H1 (cell line): ENCODE results near the gene XPO1. TPM values are rescaled to one million over a fixed set of nuclear protein-coding genes. Genes with fewer than 3 reads are reported as not detected.

ENCODE experiments used
- CTCF ChIA-PET: fragments of 300-600 bp; sonication (Branson Sonifier 250); formaldehyde crosslinking; loops from one replicate; lab custom pipeline; 2021; ENCODE audit not compliant: partially characterized antibody; lab: Charles Lee
- POLR2A ChIA-PET: fragments of 300-600 bp; sonication (Branson Sonifier 250); formaldehyde crosslinking; loops from one replicate; lab custom pipeline; 2021; ENCODE audit warnings: inconsistent platforms; ENCODE audit not compliant: partially characterized antibody; lab: Charles Lee
- DNase-seq, 2 experiments: peaks; one replicate each; pipeline versions ENCODE4 v3.0.0 to v3.0.0-alpha.2; 2010 to 2022; ENCODE audit warnings: low spot score in 2 of 2, low read depth in 1 of 2, mixed read lengths in 1 of 2
- FAIRE-seq: peaks from 2 replicates; lab custom pipeline; 2011; peaks lifted over from hg19 to GRCh38; lab: Jason Lieb, UNC
- H2AFZ ChIP-seq: 2 replicates; pipeline ENCODE4 v1.8.1; 2012; ENCODE audit warnings: low read length, inconsistent platforms
- H2AK5ac ChIP-seq: 2 replicates; pipeline ENCODE4 v1.6.1; 2013; ENCODE audit warnings: low read depth, low read length
- H2BK120ac ChIP-seq: replicated peaks from 2 replicates; pipeline ENCODE3; 2013; ENCODE audit warnings: low read depth, low read length, inconsistent platforms
- H2BK12ac ChIP-seq: 2 replicates; pipeline ENCODE4 v1.6.1; 2013; ENCODE audit warnings: low read depth, low read length
- H2BK15ac ChIP-seq: 2 replicates; pipeline ENCODE4 v1.6.1; 2013; ENCODE audit warnings: low read length
- H2BK20ac ChIP-seq: 2 replicates; pipeline ENCODE4 v1.6.1; 2013; ENCODE audit warnings: low read length
- H2BK5ac ChIP-seq: 2 replicates; pipeline ENCODE4 v1.6.1; 2013; ENCODE audit warnings: low read depth, low read length
- H3K14ac ChIP-seq: 2 replicates; pipeline ENCODE4 v1.6.1; 2013; ENCODE audit warnings: inconsistent platforms; ENCODE audit not compliant: insufficient read length
- H3K18ac ChIP-seq: 2 replicates; pipeline ENCODE4 v1.6.1; 2013; ENCODE audit warnings: low read length; ENCODE audit errors: extremely low read depth
- H3K23ac ChIP-seq: 2 replicates; pipeline ENCODE4 v1.6.1; 2013; ENCODE audit warnings: inconsistent platforms; ENCODE audit not compliant: insufficient read length
- H3K23me2 ChIP-seq: 2 replicates; pipeline ENCODE4 v1.6.1; 2013; ENCODE audit warnings: low read depth, low read length
- H3K27ac ChIP-seq: 2 replicates; pipeline ENCODE4 v1.6.1; 2011; ENCODE audit warnings: low read depth, low read length, inconsistent platforms
- H3K27me3 ChIP-seq, 4 experiments: replicated peaks in 1 of 4; 1 replicate in 1 of 4; 2 replicates in 3 of 4; pipeline versions ENCODE4 v1.6.1 to v1.8.1; 2011 to 2013; ENCODE audit warnings: low read length in 3 of 4, mild to moderate bottlenecking in 3 of 4, inconsistent platforms in 2 of 4, mixed read lengths in 2 of 4, moderate library complexity in 1 of 4; ENCODE audit not compliant: control insufficient read depth in 3 of 4, insufficient read depth in 3 of 4; ENCODE audit errors: extremely low read depth in 1 of 4
- H3K36me3 ChIP-seq, 4 experiments: 2 replicates each; pipeline versions ENCODE4 v1.6.1 to v1.8.1; 2011 to 2013; ENCODE audit warnings: mild to moderate bottlenecking in 4 of 4, low read length in 3 of 4, moderate library complexity in 2 of 4, control low read depth in 1 of 4, inconsistent platforms in 1 of 4; ENCODE audit not compliant: insufficient read depth in 4 of 4, control insufficient read depth in 2 of 4
- H3K4ac ChIP-seq: replicated peaks from 2 replicates; pipeline ENCODE3; 2013; ENCODE audit warnings: low read length, low read depth, mixed read lengths, inconsistent platforms; ENCODE audit not compliant: insufficient read length
- H3K4me1 ChIP-seq, 4 experiments: replicated peaks in 1 of 4; 1 replicate in 1 of 4; 2 replicates in 3 of 4; pipeline versions ENCODE4 v1.6.1 to v1.8.1; 2011 to 2013; ENCODE audit warnings: low read length in 3 of 4, inconsistent platforms in 2 of 4, mixed read lengths in 1 of 4; ENCODE audit not compliant: insufficient read depth in 4 of 4, control insufficient read depth in 3 of 4
- H3K4me2 ChIP-seq, 2 experiments: 2 replicates each; pipeline versions ENCODE4 v1.6.1 to v1.8.1; 2011 to 2013; ENCODE audit warnings: low read depth in 2 of 2, low read length in 2 of 2, control low read depth in 1 of 2, inconsistent platforms in 1 of 2, mild to moderate bottlenecking in 1 of 2; ENCODE audit not compliant: insufficient read depth in 1 of 2
- H3K4me3 ChIP-seq, 4 experiments: fragments of 200-600, 300-600 bp in 1 of 4; sonication (generic), shearing (Covaris generic), sonication (Bioruptor Twin) in 1 of 4; 2 replicates each; pipeline versions ENCODE4 v1.5.1 to v1.8.1; 2011 to 2016; ENCODE audit warnings: low read length in 4 of 4, low read depth in 3 of 4, control low read depth in 2 of 4, inconsistent platforms in 2 of 4, mild to moderate bottlenecking in 2 of 4, mixed read lengths in 1 of 4, moderate library complexity in 1 of 4; ENCODE audit not compliant: insufficient read depth in 2 of 4; ENCODE audit errors: extremely low read depth in 1 of 4
- H3K56ac ChIP-seq: replicated peaks from 2 replicates; pipeline ENCODE3; 2013; ENCODE audit warnings: low read depth, mild to moderate bottlenecking, mixed read lengths, low read length, inconsistent platforms; ENCODE audit not compliant: insufficient read length
- H3K79me1 ChIP-seq: 2 replicates; pipeline ENCODE4 v1.6.1; 2013; ENCODE audit warnings: low read depth, low read length, control low read depth
- H3K79me2 ChIP-seq, 2 experiments: 2 replicates each; pipeline versions ENCODE4 v1.6.1 to v1.8.1; 2012 to 2013; ENCODE audit warnings: low read length in 2 of 2, mild to moderate bottlenecking in 2 of 2, inconsistent platforms in 1 of 2; ENCODE audit not compliant: insufficient read depth in 2 of 2, control insufficient read depth in 1 of 2
- H3K9ac ChIP-seq, 4 experiments: replicated peaks in 1 of 4; 1 replicate in 1 of 4; 2 replicates in 3 of 4; pipeline versions ENCODE4 v1.6.1 to v1.8.1; 2011 to 2013; ENCODE audit warnings: low read depth in 3 of 4, low read length in 3 of 4, control low read depth in 2 of 4, mild to moderate bottlenecking in 2 of 4, moderate library complexity in 2 of 4, inconsistent platforms in 1 of 4; ENCODE audit errors: extremely low read depth in 1 of 4
- H3K9me3 ChIP-seq, 2 experiments: 2 replicates each; pipeline versions ENCODE4 v1.6.1 to v1.8.1; 2012 to 2013; ENCODE audit warnings: mild to moderate bottlenecking in 2 of 2, moderate library complexity in 2 of 2, control low read depth in 1 of 2, inconsistent platforms in 1 of 2, low read depth in 1 of 2, low read length in 1 of 2, mixed read lengths in 1 of 2; ENCODE audit not compliant: insufficient read depth in 2 of 2
- H4K20me1 ChIP-seq, 2 experiments: replicated peaks in 1 of 2; 2 replicates each; pipeline versions ENCODE3 to v1.8.1; 2011 to 2013; ENCODE audit warnings: inconsistent platforms in 2 of 2, low read length in 2 of 2, mild to moderate bottlenecking in 1 of 2; ENCODE audit not compliant: insufficient read depth in 2 of 2, control insufficient read depth in 1 of 2
- H4K5ac ChIP-seq: 2 replicates; pipeline ENCODE4 v1.6.1; 2013; ENCODE audit warnings: low read length, low read depth, mixed read lengths, inconsistent platforms; ENCODE audit not compliant: insufficient read length
- H4K8ac ChIP-seq: 2 replicates; pipeline ENCODE4 v1.8.0; 2013; ENCODE audit warnings: mild to moderate bottlenecking, moderate library complexity, low read length, inconsistent platforms; ENCODE audit not compliant: insufficient read depth; ENCODE audit errors: extremely low read depth
- H4K91ac ChIP-seq: replicated peaks from 2 replicates; pipeline ENCODE3; 2013; ENCODE audit warnings: low read length, mixed read lengths, inconsistent platforms; ENCODE audit not compliant: insufficient read length
- SIN3A ChIP-seq, 2 experiments: IDR thresholded peaks in 1 of 2; conservative IDR thresholded peaks in 1 of 2; 2 replicates each; pipeline ENCODE4 v1.6.1; 2011 to 2012; ENCODE audit warnings: low read length in 2 of 2, improper control_type of control experiment in 1 of 2, low read depth in 1 of 2, mild to moderate bottlenecking in 1 of 2
- SUZ12 ChIP-seq: fragments of 200-600 bp; sonication (generic); IDR thresholded peaks from 2 replicates; pipeline ENCODE4 v1.6.1; 2012; ENCODE audit warnings: mild to moderate bottlenecking, inconsistent platforms, low read length, moderate library complexity, mixed read lengths
- WGBS, 2 experiments: shearing (Covaris generic) in 1 of 2; methylation state at CpG; one replicate each; pipeline versions ENCODE4 v1.1.6 to v1.1.7; 2013 to 2015; ENCODE audit warnings: low lambda C conversion rate in 2 of 2, mixed read lengths in 2 of 2, inconsistent platforms in 1 of 2, low coverage in 1 of 2, missing lambda C conversion rate in 1 of 2; ENCODE audit not compliant: insufficient replicate concordance in 2 of 2, insufficient coverage in 1 of 2, insufficient read length in 1 of 2; ENCODE audit errors: extremely low coverage in 1 of 2, missing lambda C conversion rate in 1 of 2; 5-methylcytosine and 5-hydroxymethylcytosine counted together
- polyA plus RNA-seq, 7 experiments: library from polyadenylated mRNA; depleted of rRNA in 3 of 7; stranded (reverse) in 5 of 7; unstranded in 2 of 7; fragments of >200 nt in 5 of 7; fragments of 200-250 nt in 2 of 7; gene quantifications; 1 replicate in 5 of 7; 2 replicates in 1 of 7; 4 replicates in 1 of 7; pipeline versions ENCODE4 v1.2.1 to v1.2.3, GENCODE V29; 2011 to 2013; ENCODE audit warnings: missing spikeins in 2 of 7, mixed read lengths in 2 of 7
- total RNA-seq: library from RNA; stranded (reverse); fragmentation: NEBNext Ultra II Directional; extraction: Animal tissue kit (Norgen Biotek cat#: 25700); gene quantifications from 2 replicates; pipeline ENCODE4 v1.2.1, GENCODE V29; 2021
- TF ChIP-seq, protein P1 (sequence below): IDR thresholded peaks from 2 replicates; pipeline ENCODE4 v1.6.1; 2012; ENCODE audit warnings: inconsistent platforms

Gene XPO1
- total and polyA plus RNA-seq, 2 of the 8 experiments (the other 6 are each of a cell fraction or from before 2014, with no cell fraction given) = 110 to 296 TPM

DNA sequence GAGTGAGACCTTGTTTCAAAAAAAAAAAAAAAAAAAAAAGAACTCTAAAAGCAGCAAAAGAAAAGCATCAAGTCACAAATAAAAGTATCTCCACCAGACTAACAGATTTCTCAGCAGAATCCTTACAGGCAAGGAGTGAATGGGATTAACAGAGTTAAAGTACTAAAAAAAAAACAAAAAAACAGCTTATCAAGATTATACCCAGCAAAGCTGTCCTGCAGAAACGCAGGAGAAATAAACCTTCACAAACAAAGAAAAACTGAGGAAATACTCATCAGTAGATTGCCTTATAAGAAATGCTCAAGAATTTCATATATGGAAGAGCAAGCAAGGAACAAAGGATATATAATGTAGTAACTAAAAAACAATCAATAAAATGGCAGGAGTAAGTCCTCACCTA is 102.9 kb downstream of the XPO1 start:
- H4K20me1 ChIP-seq = peaks cover 21 to 33% of the 10 kb centered on the region in 2 experiments
- no peak for TF ChIP-seq SIN3A (conservative IDR thresholded peaks at IDR 0.05 in 1 of 2, IDR thresholded peaks at IDR 0.05 in 1 of 2; ENCODE audit: low read depth in 1 of 2, low read length in 2 of 2)
- no peak for TF ChIP-seq SUZ12
- TF ChIP-seq, protein P1, sequence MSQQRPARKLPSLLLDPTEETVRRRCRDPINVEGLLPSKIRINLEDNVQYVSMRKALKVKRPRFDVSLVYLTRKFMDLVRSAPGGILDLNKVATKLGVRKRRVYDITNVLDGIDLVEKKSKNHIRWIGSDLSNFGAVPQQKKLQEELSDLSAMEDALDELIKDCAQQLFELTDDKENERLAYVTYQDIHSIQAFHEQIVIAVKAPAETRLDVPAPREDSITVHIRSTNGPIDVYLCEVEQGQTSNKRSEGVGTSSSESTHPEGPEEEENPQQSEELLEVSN = no peak

More for the DNA sequence above, 102.9 kb downstream of the XPO1 start:
- Histone ChIP-seq H4K5ac (no peak overlapping the region), H2BK20ac (no peak overlapping the region), H3K79me2 (peaks cover 31 to 98% of the 10 kb centered on the region in 2 experiments), H3K4me2 (no peak overlapping the region), H3K23me2 (no peaks in the 10 kb centered on the region), H2AK5ac (no peak overlapping the region), H3K27me3 (no peaks in the 10 kb centered on the region), H2BK5ac (no peak overlapping the region), H2BK15ac (no peak overlapping the region), H3K4me3 (no peak overlapping the region), H4K8ac (no peak overlapping the region), H3K9ac (no peak overlapping the region), H4K91ac (no peak overlapping the region), H3K79me1 (peaks cover 27% of the 10 kb centered on the region), H3K23ac (no peak overlapping the region), H3K9me3 (no peaks in the 10 kb centered on the region), H3K4me1 (peaks cover 0 to 16% (median 5%) of the 10 kb centered on the region in 4 experiments; a peak in 6 of 7 replicates), H3K18ac (no peak overlapping the region), H3K56ac (no peak overlapping the region), H3K14ac (no peak overlapping the region), H2BK120ac (no peak overlapping the region), H2BK12ac (no peak overlapping the region), H3K27ac (no peak overlapping the region), H3K36me3 (no peaks in the 10 kb centered on the region), H3K4ac (no peak overlapping the region), H2AFZ (no peak overlapping the region)
- FAIRE-seq = no peak
- ChIA-PET POLR2A (interaction anchor here (1.3 kb wide), 2 partner anchors 25 to 101 kb away, joined by 3 read pairs; no protein-coding TSS in a partner anchor), CTCF (interaction anchor here (4.8 kb wide), 1 partner anchor 9 kb away, joined by 24 read pairs; no protein-coding TSS in a partner anchor)
- WGBS, 2 experiments = 72% methylated on average over 1 of the region's 1 CpG; no CpG with 5 or more reads in 1 of the 2 experiments
- DNase-seq = no peak
